HEK293 (cell line): Measurements from ENCODE around the gene CLN6.

ENCODE experiments used
- PATZ1 ChIP-seq: fragments of 450-650 bp; formaldehyde crosslinking; IDR thresholded peaks from 2 replicates; pipeline ENCODE4 v1.5.1; 2016; ENCODE audit warnings: missing biosample characterization, missing genetic modification characterization
- PRDM1 ChIP-seq: fragments of 450-650 bp; formaldehyde crosslinking; IDR thresholded peaks from 2 replicates; pipeline ENCODE4; 2016; ENCODE audit warnings: missing biosample characterization, missing genetic modification characterization
- PRDM4 ChIP-seq: fragments of 450-650 bp; formaldehyde crosslinking; IDR thresholded peaks from 2 replicates; pipeline ENCODE4 v1.5.1; 2017; ENCODE audit warnings: missing biosample characterization, missing genetic modification characterization
- RBAK ChIP-seq: fragments of 450-650 bp; formaldehyde crosslinking; IDR thresholded peaks from 2 replicates; pipeline ENCODE4 v1.5.1; 2016; ENCODE audit warnings: missing biosample characterization, missing genetic modification characterization
- REPIN1 ChIP-seq: fragments of 450-650 bp; formaldehyde crosslinking; IDR thresholded peaks from 2 replicates; pipeline ENCODE4 v1.5.1; 2017; ENCODE audit warnings: missing biosample characterization, missing genetic modification characterization, low read depth
- TCF7L2 ChIP-seq: IDR thresholded peaks from 2 replicates; pipeline ENCODE4 v1.6.1; 2011; ENCODE audit warnings: low read depth, mild to moderate bottlenecking, inconsistent platforms, low read length, moderate library complexity, borderline replicate concordance
- TSHZ1 ChIP-seq: fragments of 450-650 bp; formaldehyde crosslinking; IDR thresholded peaks from 2 replicates; pipeline ENCODE4 v1.5.1; 2016; ENCODE audit warnings: missing biosample characterization, missing genetic modification characterization, borderline replicate concordance
- ZBTB10 ChIP-seq: fragments of 450-650 bp; formaldehyde crosslinking; IDR thresholded peaks from 2 replicates; pipeline ENCODE4 v1.5.1; 2016; ENCODE audit warnings: missing biosample characterization, missing genetic modification characterization
- ZBTB21 ChIP-seq: fragments of 450-650 bp; formaldehyde crosslinking; IDR thresholded peaks from 2 replicates; pipeline ENCODE4 v1.5.1; 2017; ENCODE audit warnings: missing biosample characterization, missing genetic modification characterization
- ZBTB49 ChIP-seq: fragments of 450-650 bp; formaldehyde crosslinking; IDR thresholded peaks from 2 replicates; pipeline ENCODE4 v1.5.1; 2016; ENCODE audit warnings: missing biosample characterization, missing genetic modification characterization, low read depth
- ZNF155 ChIP-seq: fragments of 450-650 bp; formaldehyde crosslinking; IDR thresholded peaks from 2 replicates; pipeline ENCODE4 v1.5.1; 2016; ENCODE audit warnings: missing biosample characterization, missing genetic modification characterization
- ZNF24 ChIP-seq: fragments of 450-650 bp; formaldehyde crosslinking; IDR thresholded peaks from 2 replicates; pipeline ENCODE4 v1.5.1; 2016; ENCODE audit warnings: missing biosample characterization, missing genetic modification characterization
- ZNF280C ChIP-seq: fragments of 450-650 bp; formaldehyde crosslinking; IDR thresholded peaks from 2 replicates; pipeline ENCODE4 v1.5.1; 2016; ENCODE audit warnings: missing biosample characterization, missing genetic modification characterization
- ZNF324 ChIP-seq: fragments of 450-650 bp; formaldehyde crosslinking; IDR thresholded peaks from 2 replicates; pipeline ENCODE4 v1.5.1; 2016; ENCODE audit warnings: missing biosample characterization, missing genetic modification characterization
- ZNF37A ChIP-seq: fragments of 450-650 bp; IDR thresholded peaks from 2 replicates; pipeline ENCODE4 v1.5.1; 2018; ENCODE audit warnings: missing biosample characterization, missing genetic modification characterization
- ZNF510 ChIP-seq: fragments of 450-650 bp; formaldehyde crosslinking; IDR thresholded peaks from 2 replicates; pipeline ENCODE4 v1.5.1; 2018; ENCODE audit warnings: mild to moderate bottlenecking, missing genetic modification characterization, missing biosample characterization; ENCODE audit not compliant: insufficient replicate concordance
- ZNF513 ChIP-seq: fragments of 450-650 bp; IDR thresholded peaks from 2 replicates; pipeline ENCODE4 v1.5.1; 2018; ENCODE audit warnings: missing biosample characterization, missing genetic modification characterization
- ZNF555 ChIP-seq: fragments of 450-650 bp; formaldehyde crosslinking; conservative IDR thresholded peaks from 2 replicates; pipeline ENCODE4 v1.5.1; 2017; ENCODE audit warnings: missing biosample characterization, mild to moderate bottlenecking, missing genetic modification characterization, inconsistent platforms
- ZNF629 ChIP-seq: fragments of 450-650 bp; formaldehyde crosslinking; IDR thresholded peaks from 2 replicates; pipeline ENCODE4 v1.5.1; 2017; ENCODE audit warnings: missing biosample characterization, missing genetic modification characterization
- ZNF660 ChIP-seq: fragments of 450-650 bp; IDR thresholded peaks from 2 replicates; pipeline ENCODE4 v1.5.1; 2018; ENCODE audit warnings: missing biosample characterization, mild to moderate bottlenecking, missing genetic modification characterization
- ZNF670 ChIP-seq: fragments of 450-650 bp; formaldehyde crosslinking; IDR thresholded peaks from 2 replicates; pipeline ENCODE4 v1.5.1; 2016; ENCODE audit warnings: missing biosample characterization, missing genetic modification characterization, low read depth

CLN6 gene

GRCh38 chr15:68278595-68279405, 49.3 kb upstream of the CLN6 start (continued):
- TF ChIP-seq TSHZ1 (tag by site-specific recombination), result no peak
- TF ChIP-seq ZNF660 (tag by site-specific recombination), result peak; percentile 99
- TF ChIP-seq ZNF670, result no peak
- peak; percentile 85; the same call in 1 of the 2 replicates for TF ChIP-seq REPIN1 (tag by site-specific recombination)
- TF ChIP-seq PATZ1 (tag by site-specific recombination), result peak; percentile 99
- no peak for TF ChIP-seq ZNF555
- no peak for TF ChIP-seq PRDM4 (tag by site-specific recombination)
- TF ChIP-seq PRDM1 (tag by site-specific recombination), result peak; percentile 59; the same call in 1 of the 2 replicates
- peak; percentile 84 for TF ChIP-seq ZBTB10 (tag by site-specific recombination)
- no peak; the same call in 1 of the 2 replicates for TF ChIP-seq ZNF513
- no peak for TF ChIP-seq ZNF37A (tag by site-specific recombination)
- no peak for TF ChIP-seq ZBTB49
- TF ChIP-seq ZNF24, result peak; percentile 88; the same call in 1 of the 2 replicates
- TF ChIP-seq ZNF629 (tag by site-specific recombination), result peak; percentile 77
- no peak for TF ChIP-seq ZNF510 (tag by site-specific recombination)
- TF ChIP-seq ZNF324 (tag by site-specific recombination), result peak; percentile 96; the same call in 1 of the 2 replicates
- no peak for TF ChIP-seq ZNF280C (tag by site-specific recombination)
- no peak for TF ChIP-seq RBAK (tag by site-specific recombination)
- no peak for TF ChIP-seq TCF7L2
- TF ChIP-seq ZNF155 (tag by site-specific recombination), result no peak
- peak; percentile 75 for TF ChIP-seq ZBTB21 (tag by site-specific recombination)
